Cardiac muscle cell (in vitro differentiated cells and primary cell): ENCODE results near the gene SHISA9. TPM values are rescaled to one million over a fixed set of nuclear protein-coding genes. Genes with fewer than 3 reads are reported as not detected.

ENCODE experiments used
- DNase-seq, 2 donors: peaks; one replicate each; pipeline versions ENCODE4 v3.0.0 to v3.0.0-alpha.2; 2010 to 2017; ENCODE audit warnings: low read depth in 1 of 2, low spot score in 1 of 2
- H3K27ac ChIP-seq: fragments of 200-600 bp; sonication (generic); 2 replicates; pipeline ENCODE4 v1.5.1; 2016
- H3K27me3 ChIP-seq: fragments of 200-600 bp; sonication (generic); 2 replicates; pipeline ENCODE4 v1.6.0; 2016; ENCODE audit warnings: control low read depth
- H3K36me3 ChIP-seq: fragments of 200-600 bp; sonication (generic); 2 replicates; pipeline ENCODE4 v1.5.1; 2016; ENCODE audit warnings: control low read depth
- H3K4me1 ChIP-seq: fragments of 200-600 bp; sonication (generic); 2 replicates; pipeline ENCODE4 v1.8.1; 2017; ENCODE audit warnings: low read depth, mild to moderate bottlenecking, mixed run types
- H3K4me3 ChIP-seq: fragments of 200-600 bp; sonication (generic); 2 replicates; pipeline ENCODE4 v1.5.1; 2016; ENCODE audit warnings: mild to moderate bottlenecking
- H3K9me3 ChIP-seq: fragments of 200-600 bp; sonication (generic); 2 replicates; pipeline ENCODE4 v1.5.1; 2017; ENCODE audit warnings: low read depth, mild to moderate bottlenecking, control low read depth
- polyA plus RNA-seq: library from polyadenylated mRNA; unstranded; fragments of >200 nt; fragmentation: Nextera tagmentation; extraction: Ambion mirVana; gene quantifications from 2 replicates; pipeline ENCODE4 v1.2.1, GENCODE V29; 2016
- total RNA-seq: library from RNA; depleted of rRNA; stranded (reverse); fragments of >200 nt; gene quantifications from 2 replicates; pipeline ENCODE4 v1.2.3, GENCODE V29; 2016
- TF ChIP-seq, protein P1 (sequence below): IDR thresholded peaks from 2 replicates; pipeline ENCODE4 v1.5.1; 2012; ENCODE audit warnings: low read depth, mild to moderate bottlenecking, low read length

Gene SHISA9
- total and polyA plus RNA-seq, 2 experiments from 2014 or later = 0.03 TPM; not detected in 1

GRCh38 chr16:12994402-12994801 lies 93.0 kb downstream of the SHISA9 start:
- no peaks in the 10 kb centered on the region for H3K27me3 ChIP-seq
- no peak for DNase-seq
- TF ChIP-seq, protein P1, sequence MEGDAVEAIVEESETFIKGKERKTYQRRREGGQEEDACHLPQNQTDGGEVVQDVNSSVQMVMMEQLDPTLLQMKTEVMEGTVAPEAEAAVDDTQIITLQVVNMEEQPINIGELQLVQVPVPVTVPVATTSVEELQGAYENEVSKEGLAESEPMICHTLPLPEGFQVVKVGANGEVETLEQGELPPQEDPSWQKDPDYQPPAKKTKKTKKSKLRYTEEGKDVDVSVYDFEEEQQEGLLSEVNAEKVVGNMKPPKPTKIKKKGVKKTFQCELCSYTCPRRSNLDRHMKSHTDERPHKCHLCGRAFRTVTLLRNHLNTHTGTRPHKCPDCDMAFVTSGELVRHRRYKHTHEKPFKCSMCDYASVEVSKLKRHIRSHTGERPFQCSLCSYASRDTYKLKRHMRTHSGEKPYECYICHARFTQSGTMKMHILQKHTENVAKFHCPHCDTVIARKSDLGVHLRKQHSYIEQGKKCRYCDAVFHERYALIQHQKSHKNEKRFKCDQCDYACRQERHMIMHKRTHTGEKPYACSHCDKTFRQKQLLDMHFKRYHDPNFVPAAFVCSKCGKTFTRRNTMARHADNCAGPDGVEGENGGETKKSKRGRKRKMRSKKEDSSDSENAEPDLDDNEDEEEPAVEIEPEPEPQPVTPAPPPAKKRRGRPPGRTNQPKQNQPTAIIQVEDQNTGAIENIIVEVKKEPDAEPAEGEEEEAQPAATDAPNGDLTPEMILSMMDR = no peak
- no peaks in the 10 kb centered on the region for H3K9me3 ChIP-seq
- H3K27ac ChIP-seq = no peak overlapping the region
- no peak overlapping the region for H3K4me3 ChIP-seq
- no peaks in the 10 kb centered on the region for H3K36me3 ChIP-seq
- H3K4me1 ChIP-seq = no peaks in the 10 kb centered on the region

DNA sequence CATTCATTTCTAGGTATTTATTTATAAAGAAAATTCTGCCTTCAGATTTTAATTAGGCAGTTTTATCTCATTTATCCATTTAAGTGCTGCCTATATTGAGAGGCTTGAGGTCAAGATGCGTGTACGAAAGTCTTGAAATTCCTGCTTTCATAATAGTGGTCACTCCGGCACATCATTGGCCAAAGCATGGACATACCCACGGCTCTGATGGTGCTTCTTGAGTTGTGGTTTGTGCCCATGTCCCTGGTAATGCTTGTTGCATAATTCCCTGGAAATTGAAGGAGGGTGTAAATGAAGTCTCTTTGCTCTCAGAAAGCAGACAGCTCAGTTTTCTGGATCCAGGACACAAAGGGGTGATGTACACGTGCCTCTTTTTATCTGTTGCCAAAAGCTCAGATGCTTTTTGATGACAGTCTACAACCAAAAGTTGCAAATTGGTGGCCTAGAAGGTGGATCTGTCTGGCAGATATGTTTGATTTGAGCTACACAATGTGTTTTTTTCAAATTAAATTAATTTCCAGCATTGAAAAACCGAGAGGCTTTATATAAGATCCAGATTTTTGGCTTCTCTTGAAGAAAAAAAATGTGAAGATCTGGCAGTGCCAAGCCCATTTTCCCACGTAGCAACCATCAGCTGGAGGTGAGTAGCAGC lies 94.4 kb downstream of the SHISA9 start:
- TF ChIP-seq, protein P1 = no peak
- Histone ChIP-seq H3K4me1 (no peaks in the 10 kb centered on the region), H3K9me3 (no peaks in the 10 kb centered on the region), H3K27me3 (no peaks in the 10 kb centered on the region), H3K4me3 (no peak overlapping the region), H3K36me3 (no peaks in the 10 kb centered on the region), H3K27ac (no peak overlapping the region)
- no peak for DNase-seq

DNA sequence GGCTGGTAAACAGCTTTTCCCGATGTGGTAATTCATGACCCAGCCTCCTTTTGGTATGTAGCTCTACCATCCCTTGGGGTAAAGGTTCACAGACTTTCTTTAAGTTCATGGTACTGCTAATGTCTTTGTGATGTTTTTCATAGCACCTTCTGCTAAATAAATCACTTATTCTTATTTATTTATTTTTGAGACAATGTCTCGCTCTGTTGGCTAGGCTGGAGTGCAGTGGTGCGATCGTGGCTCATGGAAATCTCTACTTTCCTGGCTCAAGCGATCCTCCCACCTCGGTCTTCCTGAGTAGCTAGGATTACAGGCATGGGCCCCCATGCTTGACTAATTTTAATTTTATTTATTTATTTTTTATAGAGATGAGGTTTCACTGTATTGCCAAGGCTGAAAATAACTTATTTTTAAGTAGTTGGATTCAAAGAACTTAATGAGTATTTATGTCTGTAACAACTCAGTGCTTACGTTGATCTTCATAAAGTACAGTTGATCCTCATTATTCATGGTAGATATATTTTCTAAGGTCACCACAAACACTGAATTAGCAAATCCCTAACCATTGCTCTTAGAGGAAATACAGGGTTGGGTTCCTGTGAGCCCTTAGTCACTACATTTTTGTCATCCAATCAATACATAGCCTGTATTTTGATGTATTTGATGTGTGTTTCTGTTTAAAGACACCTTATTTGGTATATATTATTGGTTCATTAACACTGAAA lies 97.1 kb downstream of the SHISA9 start:
- H3K4me1 ChIP-seq = no peaks in the 10 kb centered on the region
- H3K27ac ChIP-seq = no peak overlapping the region
- no peaks in the 10 kb centered on the region for H3K9me3 ChIP-seq
- H3K4me3 ChIP-seq = no peak overlapping the region
- H3K27me3 ChIP-seq = no peaks in the 10 kb centered on the region
- DNase-seq = no peak
- TF ChIP-seq, protein P1 = no peak
- H3K36me3 ChIP-seq = no peaks in the 10 kb centered on the region

GRCh38 chr16:12999368-12999767 lies 98.0 kb downstream of the SHISA9 start:
- H3K27ac ChIP-seq = no peak overlapping the region
- H3K27me3 ChIP-seq = no peaks in the 10 kb centered on the region
- no peaks in the 10 kb centered on the region for H3K4me1 ChIP-seq
- TF ChIP-seq, protein P1 = no peak
- H3K9me3 ChIP-seq = no peaks in the 10 kb centered on the region
- no peak overlapping the region for H3K4me3 ChIP-seq
- no peak for DNase-seq
- no peaks in the 10 kb centered on the region for H3K36me3 ChIP-seq

DNA sequence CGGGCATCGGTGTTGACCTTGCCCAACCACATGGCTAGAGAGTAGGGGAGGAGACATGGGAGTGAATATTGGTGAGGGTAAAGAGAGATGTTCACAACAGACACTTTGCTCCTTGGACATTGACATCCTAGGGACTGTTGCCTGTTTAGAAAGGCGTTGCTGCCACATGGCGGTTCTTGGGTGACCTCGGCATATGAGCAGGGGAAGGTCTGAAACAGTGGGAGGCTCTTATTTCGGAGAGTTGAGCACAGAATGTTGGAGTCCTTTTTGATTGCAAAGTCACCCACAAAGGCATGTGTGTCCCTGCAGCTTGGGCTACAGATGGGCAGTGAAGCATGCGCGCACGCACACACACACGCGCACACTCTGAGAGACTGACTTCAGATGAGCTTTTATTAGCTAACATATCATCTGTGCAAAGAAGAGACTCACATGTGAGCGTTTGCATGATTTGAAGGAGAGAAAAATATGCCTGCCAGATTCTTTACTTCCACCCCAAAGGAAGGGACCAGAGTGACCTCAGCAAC lies 104.4 kb downstream of the SHISA9 start:
- no peaks in the 10 kb centered on the region for H3K27me3 ChIP-seq
- TF ChIP-seq, protein P1 = no peak
- H3K4me3 ChIP-seq = no peak overlapping the region
- DNase-seq = no peak
- H3K9me3 ChIP-seq = no peaks in the 10 kb centered on the region
- no peaks in the 10 kb centered on the region for H3K36me3 ChIP-seq
- no peak overlapping the region for H3K27ac ChIP-seq
- no peaks in the 10 kb centered on the region for H3K4me1 ChIP-seq
